WTC11 (cell line): ENCODE data around the gene TUBB4B.

Source experiments
- ATF6 ChIP-seq: sonication (generic); formaldehyde crosslinking; IDR thresholded peaks from 2 replicates; pipeline ENCODE4 v1.8.1; 2023; ENCODE audit warnings: mild to moderate bottlenecking, missing genetic modification reagents
- CTCF ChIP-seq: fragments of 200-600 bp; IDR thresholded peaks from 2 replicates; pipeline ENCODE4 v1.8.0; 2022; ENCODE audit warnings: antibody characterized with exemption
- FOXJ3 ChIP-seq: sonication (generic); formaldehyde crosslinking; IDR thresholded peaks from 2 replicates; pipeline ENCODE4 v1.9.0; 2021; ENCODE audit warnings: missing genetic modification reagents, mild to moderate bottlenecking, borderline replicate concordance
- FOXK1 ChIP-seq: sonication (generic); formaldehyde crosslinking; IDR thresholded peaks from 2 replicates; pipeline ENCODE4 v1.8.0; 2022; ENCODE audit warnings: mild to moderate bottlenecking, moderate library complexity, missing genetic modification reagents
- JAZF1 ChIP-seq: fragments of 250-450 bp; sonication (Bioruptor Pico); IDR thresholded peaks from 2 replicates; pipeline ENCODE4 v1.9.0; 2021; ENCODE audit warnings: moderate library complexity, mild to moderate bottlenecking, inconsistent platforms
- JUN ChIP-seq: sonication (generic); formaldehyde crosslinking; IDR thresholded peaks from 2 replicates; pipeline ENCODE4 v1.8.0; 2023; ENCODE audit warnings: mild to moderate bottlenecking, missing genetic modification reagents
- TF ChIP-seq, protein P1 (sequence below): sonication (generic); formaldehyde crosslinking; IDR thresholded peaks from 2 replicates; pipeline ENCODE4 v1.8.1; 2022; ENCODE audit warnings: missing genetic modification reagents, borderline replicate concordance

DNA sequence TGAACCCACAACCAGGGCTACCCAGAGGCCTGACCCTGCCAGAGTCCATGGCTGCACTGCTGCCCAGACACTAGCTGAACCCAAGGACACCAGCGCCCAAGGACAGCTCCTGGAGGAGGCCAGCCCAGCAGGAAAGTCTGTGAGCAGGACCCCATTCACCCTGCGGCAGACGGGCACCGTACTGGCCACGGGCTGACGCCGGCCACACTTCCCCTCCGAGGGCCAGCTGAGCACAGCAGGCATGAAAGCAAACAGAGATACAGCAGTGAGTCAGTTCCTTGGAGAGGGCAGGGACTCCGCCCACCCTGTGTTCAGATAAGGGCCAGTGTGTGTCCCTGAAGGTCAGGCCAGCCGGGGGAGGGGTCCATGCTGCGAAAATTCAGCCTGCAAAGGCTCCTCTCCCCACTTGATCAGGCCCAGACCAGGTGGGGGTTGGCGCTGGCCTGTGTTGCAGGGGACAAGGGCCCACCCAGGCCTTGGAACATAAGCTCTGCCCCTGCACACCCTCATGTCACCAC is 22.3 kb upstream of the TUBB4B start:
- TF ChIP-seq CTCF = no peak
- TF ChIP-seq, protein P1, sequence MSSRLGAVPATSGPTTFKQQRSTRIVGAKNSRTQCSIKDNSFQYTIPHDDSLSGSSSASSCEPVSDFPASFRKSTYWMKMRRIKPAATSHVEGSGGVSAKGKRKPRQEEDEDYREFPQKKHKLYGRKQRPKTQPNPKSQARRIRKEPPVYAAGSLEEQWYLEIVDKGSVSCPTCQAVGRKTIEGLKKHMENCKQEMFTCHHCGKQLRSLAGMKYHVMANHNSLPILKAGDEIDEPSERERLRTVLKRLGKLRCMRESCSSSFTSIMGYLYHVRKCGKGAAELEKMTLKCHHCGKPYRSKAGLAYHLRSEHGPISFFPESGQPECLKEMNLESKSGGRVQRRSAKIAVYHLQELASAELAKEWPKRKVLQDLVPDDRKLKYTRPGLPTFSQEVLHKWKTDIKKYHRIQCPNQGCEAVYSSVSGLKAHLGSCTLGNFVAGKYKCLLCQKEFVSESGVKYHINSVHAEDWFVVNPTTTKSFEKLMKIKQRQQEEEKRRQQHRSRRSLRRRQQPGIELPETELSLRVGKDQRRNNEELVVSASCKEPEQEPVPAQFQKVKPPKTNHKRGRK (CRISPR knock-in tag) = no peak
- no peak for TF ChIP-seq JAZF1 (CRISPR knock-in tag)
- TF ChIP-seq FOXJ3 (CRISPR knock-in tag) = no peak
- TF ChIP-seq FOXK1 (CRISPR knock-in tag) = no peak
- TF ChIP-seq ATF6 (CRISPR knock-in tag) = no peak
- TF ChIP-seq JUN (CRISPR knock-in tag) = no peak
